Measurements from ENCODE around the gene WWOX. TPM values are rescaled to one million over a fixed set of nuclear protein-coding genes. Genes with fewer than 3 reads are reported as not detected.

The WWOX gene
- total and polyA plus RNA-seq, 4 donors, result 5.4 to 61.5 (median 18.4) TPM

DNA sequence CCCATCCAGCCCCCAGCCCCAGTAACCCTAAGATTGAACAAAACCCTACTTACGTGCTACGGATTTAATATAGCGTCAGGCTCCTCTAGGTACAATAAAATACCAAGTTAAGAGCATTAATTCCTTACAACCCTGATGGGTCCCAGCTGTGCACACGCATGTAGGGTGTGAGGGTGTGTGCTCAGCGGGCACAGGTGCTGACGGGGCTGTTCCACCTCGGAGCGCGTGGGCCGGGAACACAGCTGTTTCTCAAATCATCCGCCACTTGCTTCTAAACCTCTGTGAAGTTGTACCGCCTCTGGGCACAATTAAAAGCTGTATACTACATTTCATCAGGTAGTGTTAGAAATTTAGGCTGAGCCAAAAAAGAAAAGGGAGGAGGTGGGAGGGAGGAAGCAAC, 1022.5 kb downstream of the WWOX start:
- WGBS, 2 donors, result 97% methylated on average over 12 of the region's 12 CpGs
- Histone ChIP-seq H3K36me3 (ENCODE audit: control insufficient read depth in 4 of 4, insufficient read depth in 4 of 4, low read length in 4 of 4) (no peaks in the 10 kb centered on the region), H3K27me3 (ENCODE audit: control insufficient read depth in 3 of 3, insufficient read depth in 3 of 3, low read length in 2 of 3) (no peaks in the 10 kb centered on the region), H3K27ac (ENCODE audit: low read depth in 1 of 2, low read length in 1 of 2) (no peak overlapping the region), H3K4me3 (no peak overlapping the region), H3K9ac (ENCODE audit: insufficient read depth in 1 of 2, low read length in 2 of 2) (no peak overlapping the region), H3K4me1 (ENCODE audit: control insufficient read depth in 5 of 5, insufficient read depth in 5 of 5, low read length in 5 of 5) (no peaks in the 10 kb centered on the region), H3K9me3 (ENCODE audit: control insufficient read depth in 4 of 4, insufficient read depth in 3 of 4, low read length in 3 of 4) (peaks cover 0 to 7% (median 4%) of the 10 kb centered on the region in 4 donors)
- DNase-seq, result no peak
- no peak for ATAC-seq (ENCODE audit: insufficient read depth, low FRiP score)
- TF ChIP-seq, protein P1, sequence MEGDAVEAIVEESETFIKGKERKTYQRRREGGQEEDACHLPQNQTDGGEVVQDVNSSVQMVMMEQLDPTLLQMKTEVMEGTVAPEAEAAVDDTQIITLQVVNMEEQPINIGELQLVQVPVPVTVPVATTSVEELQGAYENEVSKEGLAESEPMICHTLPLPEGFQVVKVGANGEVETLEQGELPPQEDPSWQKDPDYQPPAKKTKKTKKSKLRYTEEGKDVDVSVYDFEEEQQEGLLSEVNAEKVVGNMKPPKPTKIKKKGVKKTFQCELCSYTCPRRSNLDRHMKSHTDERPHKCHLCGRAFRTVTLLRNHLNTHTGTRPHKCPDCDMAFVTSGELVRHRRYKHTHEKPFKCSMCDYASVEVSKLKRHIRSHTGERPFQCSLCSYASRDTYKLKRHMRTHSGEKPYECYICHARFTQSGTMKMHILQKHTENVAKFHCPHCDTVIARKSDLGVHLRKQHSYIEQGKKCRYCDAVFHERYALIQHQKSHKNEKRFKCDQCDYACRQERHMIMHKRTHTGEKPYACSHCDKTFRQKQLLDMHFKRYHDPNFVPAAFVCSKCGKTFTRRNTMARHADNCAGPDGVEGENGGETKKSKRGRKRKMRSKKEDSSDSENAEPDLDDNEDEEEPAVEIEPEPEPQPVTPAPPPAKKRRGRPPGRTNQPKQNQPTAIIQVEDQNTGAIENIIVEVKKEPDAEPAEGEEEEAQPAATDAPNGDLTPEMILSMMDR (IDR thresholded peaks at IDR 0.05; ENCODE audit: control extremely low read depth, extremely low read depth), result no peak

DNA sequence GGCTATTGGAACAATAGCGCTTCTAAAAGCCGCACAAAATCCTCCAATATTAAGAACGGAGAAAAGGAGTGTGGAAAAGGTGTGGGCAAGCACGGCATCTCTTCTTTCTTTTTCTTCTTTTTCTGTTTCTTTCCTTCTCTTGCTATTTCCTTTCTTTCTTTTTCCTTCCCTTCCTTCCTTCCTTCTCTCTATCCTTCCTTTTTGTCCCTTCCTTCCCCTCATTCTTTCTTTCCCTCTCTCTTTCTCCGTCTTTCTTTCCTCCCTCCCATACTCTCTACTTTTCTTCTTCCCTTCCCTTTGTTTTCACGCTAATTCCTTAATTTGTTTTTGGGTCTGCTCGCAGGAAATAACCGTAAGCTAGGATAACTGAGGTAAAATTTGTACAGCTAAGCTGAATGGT, 1022.9 kb downstream of the WWOX start:
- DNase-seq, result no peak
- no peak overlapping the region for H3K4me3 ChIP-seq

DNA sequence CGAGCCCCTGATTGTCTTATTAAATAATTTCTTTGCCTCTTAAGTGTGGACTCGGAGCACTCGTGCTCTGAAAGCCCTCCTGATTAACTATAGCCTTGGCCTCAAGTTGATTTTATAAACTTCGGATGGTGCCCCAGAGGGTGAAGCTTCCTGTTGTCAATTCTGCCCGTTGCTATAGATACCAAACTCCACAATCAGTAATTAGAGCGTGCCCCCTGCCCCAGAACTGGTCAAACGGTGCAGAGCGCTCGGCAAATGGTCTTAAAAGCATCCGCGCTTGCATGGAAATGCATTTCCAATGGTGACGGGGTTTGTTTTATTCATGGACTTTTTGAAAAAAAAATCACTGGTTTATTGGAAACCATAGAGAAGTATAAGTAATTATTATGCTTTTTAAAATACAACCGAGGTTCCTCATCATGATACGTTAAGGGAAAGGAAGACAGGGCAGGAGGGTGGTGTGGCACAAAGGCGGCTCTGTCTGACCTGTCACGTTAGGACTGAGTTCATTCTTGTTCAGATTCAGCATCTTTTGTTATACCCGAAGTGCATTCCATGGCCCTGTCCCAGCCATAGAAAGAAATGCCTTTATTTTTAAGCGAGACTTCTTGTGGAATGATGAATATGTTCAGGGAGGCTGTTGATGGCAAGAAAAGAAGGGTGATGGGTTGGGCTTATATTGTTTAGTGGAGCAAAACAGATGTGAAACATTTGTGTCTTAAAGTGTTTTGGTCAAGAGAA, 1024.7 kb downstream of the WWOX start:
- H3K9ac ChIP-seq (ENCODE audit: insufficient read depth in 1 of 2, low read length in 2 of 2), result no peak overlapping the region
- peaks cover 0 to 3% (median 0%) of the 10 kb centered on the region in 4 donors for H3K9me3 ChIP-seq (ENCODE audit: control insufficient read depth in 4 of 4, insufficient read depth in 3 of 4, low read length in 3 of 4)
- no peak overlapping the region for H3K27ac ChIP-seq (ENCODE audit: low read depth in 1 of 2, low read length in 1 of 2)
- 86 to 94% methylated on average over 18 of the region's 18 CpGs for WGBS, 2 donors
- no peaks in the 10 kb centered on the region for H3K4me1 ChIP-seq (ENCODE audit: control insufficient read depth in 5 of 5, insufficient read depth in 5 of 5, low read length in 5 of 5)
- H3K36me3 ChIP-seq (ENCODE audit: control insufficient read depth in 4 of 4, insufficient read depth in 4 of 4, low read length in 4 of 4), result no peaks in the 10 kb centered on the region
- H3K4me3 ChIP-seq, result no peak overlapping the region
- H3K27me3 ChIP-seq (ENCODE audit: control insufficient read depth in 3 of 3, insufficient read depth in 3 of 3, low read length in 2 of 3), result no peaks in the 10 kb centered on the region
- TF ChIP-seq, protein P1 (IDR thresholded peaks at IDR 0.05; ENCODE audit: control extremely low read depth, extremely low read depth), result no peak
- ATAC-seq (ENCODE audit: insufficient read depth, low FRiP score), result no peak
- DNase-seq, result no peak

More for the DNA sequence above, 1022.9 kb downstream of the WWOX start:
- 97 to 98% methylated on average over 8 of the region's 8 CpGs for WGBS, 2 donors
- Histone ChIP-seq H3K27ac (ENCODE audit: low read depth in 1 of 2, low read length in 1 of 2) (no peak overlapping the region), H3K9me3 (ENCODE audit: control insufficient read depth in 4 of 4, insufficient read depth in 3 of 4, low read length in 3 of 4) (peaks cover 0 to 4% (median 3%) of the 10 kb centered on the region in 4 donors), H3K9ac (ENCODE audit: insufficient read depth in 1 of 2, low read length in 2 of 2) (no peak overlapping the region), H3K4me1 (ENCODE audit: control insufficient read depth in 5 of 5, insufficient read depth in 5 of 5, low read length in 5 of 5) (no peaks in the 10 kb centered on the region), H3K27me3 (ENCODE audit: control insufficient read depth in 3 of 3, insufficient read depth in 3 of 3, low read length in 2 of 3) (no peaks in the 10 kb centered on the region), H3K36me3 (ENCODE audit: control insufficient read depth in 4 of 4, insufficient read depth in 4 of 4, low read length in 4 of 4) (no peaks in the 10 kb centered on the region)
- TF ChIP-seq, protein P1 (IDR thresholded peaks at IDR 0.05; ENCODE audit: control extremely low read depth, extremely low read depth), result no peak
- ATAC-seq (ENCODE audit: insufficient read depth, low FRiP score), result no peak
